Transverse colon (tissue), 4 donors: Measurements from ENCODE around the gene TLK1. TPM values are rescaled to one million over a fixed set of nuclear protein-coding genes. Genes with fewer than 3 reads are reported as not detected.

Experiments
- DNase-seq: peaks from one replicate; pipeline ENCODE4 v3.0.0-alpha.2; 2019
- H3K27ac ChIP-seq, 4 donors: fragments of 200-600 bp; sonication (generic); 2 replicates each; pipeline ENCODE4 v1.5.1; 2016 to 2018; ENCODE audit warnings: inconsistent platforms in 4 of 4
- H3K27me3 ChIP-seq: fragments of 200-600 bp; sonication (generic); 2 replicates; pipeline ENCODE4 v1.5.1; 2017; ENCODE audit warnings: inconsistent platforms
- H3K36me3 ChIP-seq, 4 donors: fragments of 200-600 bp; sonication (generic); 2 replicates each; pipeline ENCODE4 v1.5.1; 2017 to 2019; ENCODE audit warnings: inconsistent platforms in 4 of 4
- H3K4me1 ChIP-seq, 4 donors: fragments of 200-600 bp; sonication (generic); 2 replicates each; pipeline ENCODE4 v1.5.1; 2017 to 2020; ENCODE audit warnings: inconsistent platforms in 4 of 4
- H3K4me3 ChIP-seq, 4 donors: fragments of 200-600 bp; sonication (generic); 1 replicate in 1 of 4; 2 replicates in 3 of 4; pipeline versions ENCODE4 v1.5.1 to v1.6.1; 2017 to 2019; ENCODE audit warnings: inconsistent platforms in 4 of 4
- H3K9me3 ChIP-seq, 2 donors: fragments of 200-600 bp; sonication (generic); 2 replicates each; pipeline ENCODE4 v1.5.1; 2017 to 2019; ENCODE audit warnings: inconsistent platforms in 2 of 2
- CTCF ChIP-seq, 5 experiments: fragments of 200-600 bp in 3 of 5; fragments of 450-650 bp in 2 of 5; sonication (generic) in 3 of 5; IDR thresholded peaks; 1 replicate in 2 of 5; 2 replicates in 3 of 5; pipeline ENCODE4 v1.5.1; 2016 to 2017; ENCODE audit warnings: antibody characterized with exemption in 5 of 5, inconsistent platforms in 3 of 5, mild to moderate bottlenecking in 2 of 5, moderate library complexity in 1 of 5
- EP300 ChIP-seq: sonication (generic); formaldehyde crosslinking; IDR thresholded peaks from one replicate; pipeline ENCODE4 v1.6.1; 2017; ENCODE audit warnings: antibody characterized with exemption, low read depth
- POLR2A ChIP-seq: fragments of 450-650 bp; IDR thresholded peaks from one replicate; pipeline ENCODE4 v1.6.1; 2016; ENCODE audit warnings: antibody characterized with exemption, mild to moderate bottlenecking, moderate library complexity
- POLR2AphosphoS5 ChIP-seq, 3 donors: sonication (generic); formaldehyde crosslinking; IDR thresholded peaks; one replicate each; pipeline ENCODE4 v1.6.1; 2016; ENCODE audit warnings: antibody characterized with exemption in 3 of 3
- WGBS, 2 donors: methylation state at CpG; one replicate each; pipeline ENCODE4 v1.1.5; 2018; ENCODE audit warnings: low coverage in 1 of 2; 5-methylcytosine and 5-hydroxymethylcytosine counted together
- in situ Hi-C, 4 donors: fragments of 200-750 bp; cut with MboI; loops; one replicate each; pipeline versions ENCODE4 v1.15.0 to v1.15.1; 2017; ENCODE audit warnings: low sequenced_read_pairs in 3 of 4, low pct_ligation_motif_present in 1 of 4, low pct_unique_long_range_greater_than_20kb in 1 of 4
- intact Hi-C: fragments of 100-400 bp; cut with DNase I; formaldehyde crosslinking; loops from one replicate; pipeline ENCODE4 v1.15.1; 2023; ENCODE audit warnings: low total_unique reads
- total RNA-seq, 4 donors: library from RNA; depleted of rRNA; stranded (reverse); fragments of >200 nt; gene quantifications; one replicate each; pipeline ENCODE4 v1.1.0, GENCODE V29; 2016

Gene TLK1
- total RNA-seq, 4 donors from 2014 or later: 39.6 to 76.3 (median 53.2) TPM

- Histone ChIP-seq H3K36me3 (peaks cover 0 to 60% (median 21%) of the 10 kb centered on the region in 4 donors), H3K27me3 (no peaks in the 10 kb centered on the region), H3K27ac (no peak overlapping the region), H3K4me3 (no peak overlapping the region), H3K4me1 (no peaks in the 10 kb centered on the region), H3K9me3 (no peaks in the 10 kb centered on the region)
- DNase-seq: no peak
- intact Hi-C loops: no loop called here
- in situ Hi-C loops: no loop called here
- TF ChIP-seq CTCF (IDR thresholded peaks at IDR 0.05): no peak
- no peak for TF ChIP-seq EP300
- no peak for TF ChIP-seq POLR2AphosphoS5 (IDR thresholded peaks at IDR 0.05)
- no peak for TF ChIP-seq POLR2A
- 95 to 96% methylated on average over 7 of the region's 7 CpGs for WGBS, 2 donors
These were observed 111.0 kb downstream of the TLK1 start for GRCh38 chr2:171049691-171050090.

- H3K4me1 ChIP-seq: no peaks in the 10 kb centered on the region
- WGBS, 2 donors: 90 to 92% methylated on average over 3 of the region's 3 CpGs
- no peak overlapping the region for H3K27ac ChIP-seq
- DNase-seq: no peak
- H3K36me3 ChIP-seq: peaks cover 0 to 61% (median 29%) of the 10 kb centered on the region in 4 donors
- no peak overlapping the region for H3K4me3 ChIP-seq
- intact Hi-C loops: no loop called here
- no peaks in the 10 kb centered on the region for H3K9me3 ChIP-seq
- in situ Hi-C loops: no loop called here
- no peak for TF ChIP-seq POLR2AphosphoS5 (IDR thresholded peaks at IDR 0.05)
- TF ChIP-seq POLR2A: no peak
- no peak for TF ChIP-seq CTCF (IDR thresholded peaks at IDR 0.05)
- no peak for TF ChIP-seq EP300
- no peaks in the 10 kb centered on the region for H3K27me3 ChIP-seq
These were observed 114.6 kb downstream of the TLK1 start for GRCh38 chr2:171046048-171046560.

GRCh38 chr2:171044416-171044815 is 116.3 kb downstream of the TLK1 start:
- no peaks in the 10 kb centered on the region for H3K4me1 ChIP-seq
- no peak for TF ChIP-seq POLR2A
- no peak for TF ChIP-seq POLR2AphosphoS5 (IDR thresholded peaks at IDR 0.05)
- TF ChIP-seq CTCF (IDR thresholded peaks at IDR 0.05): no peak
- no peak for TF ChIP-seq EP300
- in situ Hi-C loops: no loop called here
- intact Hi-C loops: no loop called here
- DNase-seq: no peak
- H3K4me3 ChIP-seq: no peak overlapping the region
- H3K36me3 ChIP-seq: peaks cover 0 to 59% (median 29%) of the 10 kb centered on the region in 4 donors
- WGBS, 2 donors: 58 to 59% methylated on average over 6 of the region's 6 CpGs
- no peak overlapping the region for H3K27ac ChIP-seq
- no peaks in the 10 kb centered on the region for H3K9me3 ChIP-seq
- H3K27me3 ChIP-seq: no peaks in the 10 kb centered on the region

- Histone ChIP-seq H3K27ac (no peak overlapping the region), H3K36me3 (peaks cover 0 to 55% (median 27%) of the 10 kb centered on the region in 4 donors), H3K27me3 (no peaks in the 10 kb centered on the region), H3K9me3 (no peaks in the 10 kb centered on the region), H3K4me1 (no peaks in the 10 kb centered on the region), H3K4me3 (no peak overlapping the region)
- no peak for DNase-seq
- in situ Hi-C loops: no loop called here
- intact Hi-C loops: no loop called here
- 93 to 100% methylated on average over 1 of the region's 1 CpG for WGBS, 2 donors
- no peak for TF ChIP-seq CTCF (IDR thresholded peaks at IDR 0.05)
- TF ChIP-seq EP300: no peak
- no peak for TF ChIP-seq POLR2AphosphoS5 (IDR thresholded peaks at IDR 0.05)
- TF ChIP-seq POLR2A: no peak
These were observed 118.3 kb downstream of the TLK1 start for GRCh38 chr2:171042253-171042969.
